ENCODE results near the gene DDX39B. TPM values are rescaled to one million over a fixed set of nuclear protein-coding genes. Genes with fewer than 3 reads are reported as not detected.
"Not testable (repeated sequence)": the region's sequence is repeated elsewhere in the genome, so short reads cannot be mapped to it uniquely, and the experiment has no call there.

Gene DDX39B
- 100 to 1,000 TPM; 315 to 359 (median 351) TPM for polyA plus RNA-seq

- 0 to 1% (median 0%) methylated on average over 43 of the region's 43 CpGs for WGBS, 3 donors
- H3K27ac ChIP-seq (ENCODE audit: low read depth, low read length): peak within 1 kb of the TSS; percentile 65
Measured at GRCh38 chr6:31541658-31542521, at the start of gene DDX39B. Gene DDX39B (minus strand): TSS chr6:31542003. CDS start chr6:31540532, 1,471 bp downstream.

GRCh38 chr6:31590691-31591090 lies 48.9 kb upstream of the DDX39B start:
- not testable (repeated sequence) for H3K27ac ChIP-seq (ENCODE audit: low read depth, low read length)
- 74 to 88% (median 83%) methylated on average over 5 of the region's 5 CpGs for WGBS, 3 donors

GRCh38 chr6:31588871-31589650 lies 47.3 kb upstream of the DDX39B start:
- 47 to 55% (median 49%) methylated on average over 9 of the region's 9 CpGs for WGBS, 3 donors
- H3K27ac ChIP-seq (ENCODE audit: low read depth, low read length): no peak overlapping the region

- H3K27ac ChIP-seq (ENCODE audit: low read depth, low read length): no peak overlapping the region
- 50 to 58% (median 57%) methylated on average over 12 of the region's 12 CpGs for WGBS, 3 donors
Measured at GRCh38 chr6:31587791-31588777, 46.3 kb upstream of the DDX39B start.

- 43 to 46% (median 46%) methylated on average over 8 to 9 of the region's 9 CpGs for WGBS, 3 donors
- peak overlapping the region; percentile 17 for H3K27ac ChIP-seq (ENCODE audit: low read depth, low read length)
Measured at GRCh38 chr6:31586599-31587281, 44.9 kb upstream of the DDX39B start.

- 29 to 50% (median 35%) methylated on average over 1 of the region's 1 CpG for WGBS, 3 donors
- H3K27ac ChIP-seq (ENCODE audit: low read depth, low read length): peak within 1 kb of the TSS; percentile 17
Measured at GRCh38 chr6:31586008-31586407, 44.2 kb upstream of the DDX39B start, which contains the start of gene LST1. Gene LST1 (plus strand): TSS chr6:31586277. CDS start chr6:31587300, 1,023 bp downstream.

GRCh38 chr6:31585491-31585890 lies 43.7 kb upstream of the DDX39B start:
- H3K27ac ChIP-seq (ENCODE audit: low read depth, low read length): no peak overlapping the region
- 58 to 64% (median 62%) methylated on average over 2 of the region's 2 CpGs for WGBS, 3 donors

GRCh38 chr6:31582230-31582643 lies 40.4 kb upstream of the DDX39B start, which contains the start of gene LTB:
Gene LTB (minus strand): TSS chr6:31582424. CDS start chr6:31582417, 7 bp downstream.
- WGBS, 3 donors: 36 to 57% (median 50%) methylated on average over 2 to 3 of the region's 3 CpGs

GRCh38 chr6:31581434-31582229 lies 39.8 kb upstream of the DDX39B start:
- WGBS, 3 donors: 17 to 21% (median 20%) methylated on average over 21 of the region's 21 CpGs

More at GRCh38 chr6:31582230-31582643, 40.4 kb upstream of the DDX39B start, which contains the start of gene LTB:
- no peak within 1 kb of the TSS for H3K27ac ChIP-seq (ENCODE audit: low read depth, low read length)

GRCh38 chr6:31580807-31581433 lies 39.1 kb upstream of the DDX39B start:
- 0% methylated on average over 56 to 62 of the region's 62 CpGs for WGBS, 3 donors
- no peak overlapping the region for H3K27ac ChIP-seq (ENCODE audit: low read depth, low read length)

More at GRCh38 chr6:31581434-31582229, 39.8 kb upstream of the DDX39B start:
- H3K27ac ChIP-seq (ENCODE audit: low read depth, low read length): no peak overlapping the region

- WGBS, 3 donors: 27 to 34% (median 30%) methylated on average over 11 of the region's 11 CpGs
- H3K27ac ChIP-seq (ENCODE audit: low read depth, low read length): no peak overlapping the region
Measured at GRCh38 chr6:31580438-31580740, 38.6 kb upstream of the DDX39B start.

- WGBS, 3 donors: 86 to 92% (median 86%) methylated on average over 8 of the region's 8 CpGs
- H3K27ac ChIP-seq (ENCODE audit: low read depth, low read length): no peak overlapping the region
Measured at GRCh38 chr6:31579546-31580437, 38.0 kb upstream of the DDX39B start.

- WGBS, 3 donors: 88 to 98% (median 90%) methylated on average over 3 of the region's 3 CpGs
- H3K27ac ChIP-seq (ENCODE audit: low read depth, low read length): no peak overlapping the region
Measured at GRCh38 chr6:31579119-31579505, 37.3 kb upstream of the DDX39B start.

GRCh38 chr6:31578184-31579118 lies 36.6 kb upstream of the DDX39B start:
- WGBS, 3 donors: 71 to 86% (median 84%) methylated on average over 12 of the region's 12 CpGs

More at GRCh38 chr6:31578184-31579118, 36.6 kb upstream of the DDX39B start:
- H3K27ac ChIP-seq (ENCODE audit: low read depth, low read length): no peak overlapping the region
